H1 (cell line): ENCODE results near the gene DGCR8. TPM values are rescaled to one million over a fixed set of nuclear protein-coding genes. Genes with fewer than 3 reads are reported as not detected.

Experiments used
- ASH2L ChIP-seq: fragments of 200-600, 300-600 bp; sonication (generic); IDR thresholded peaks from one replicate; pipeline ENCODE4 v1.7.1; 2017; ENCODE audit warnings: low read length
- ATF2 ChIP-seq: IDR thresholded peaks from 2 replicates; pipeline ENCODE4 v1.6.1; 2012; ENCODE audit warnings: low read length, inconsistent platforms
- CEBPB ChIP-seq: IDR thresholded peaks from 2 replicates; pipeline ENCODE4 v1.6.1; 2012; ENCODE audit warnings: low read depth, low read length
- KDM1A ChIP-seq: fragments of 200-600, 300-600 bp; sonication (generic); IDR thresholded peaks from 2 replicates; pipeline ENCODE4 v1.7.1; 2016; ENCODE audit warnings: mild to moderate bottlenecking, low read length, borderline replicate concordance
- MAX ChIP-seq: IDR thresholded peaks from 2 replicates; pipeline ENCODE4 v1.6.1; 2012; ENCODE audit warnings: inconsistent platforms
- polyA plus RNA-seq, 7 experiments: library from polyadenylated mRNA; depleted of rRNA in 3 of 7; stranded (reverse) in 5 of 7; unstranded in 2 of 7; fragments of >200 nt in 5 of 7; fragments of 200-250 nt in 2 of 7; gene quantifications; 1 replicate in 5 of 7; 2 replicates in 1 of 7; 4 replicates in 1 of 7; pipeline versions ENCODE4 v1.2.1 to v1.2.3, GENCODE V29; 2011 to 2013; ENCODE audit warnings: missing spikeins in 2 of 7, mixed read lengths in 2 of 7
- total RNA-seq: library from RNA; stranded (reverse); fragmentation: NEBNext Ultra II Directional; extraction: Animal tissue kit (Norgen Biotek cat#: 25700); gene quantifications from 2 replicates; pipeline ENCODE4 v1.2.1, GENCODE V29; 2021

DGCR8 gene
- total and polyA plus RNA-seq, 2 of the 8 experiments (the other 6 are each of a cell fraction or from before 2014, with no cell fraction given) = 23.7 to 43.7 TPM

GRCh38 chr22:20069331-20070042 lies 10.6 kb upstream of the DGCR8 start (continued):
- TF ChIP-seq ASH2L = no peak
- no peak for TF ChIP-seq KDM1A
- no peak for TF ChIP-seq ATF2
- TF ChIP-seq MAX = no peak
- no peak for TF ChIP-seq CEBPB
